ENCODE measurements around the gene DCAF6.

Gene DCAF6

DNA sequence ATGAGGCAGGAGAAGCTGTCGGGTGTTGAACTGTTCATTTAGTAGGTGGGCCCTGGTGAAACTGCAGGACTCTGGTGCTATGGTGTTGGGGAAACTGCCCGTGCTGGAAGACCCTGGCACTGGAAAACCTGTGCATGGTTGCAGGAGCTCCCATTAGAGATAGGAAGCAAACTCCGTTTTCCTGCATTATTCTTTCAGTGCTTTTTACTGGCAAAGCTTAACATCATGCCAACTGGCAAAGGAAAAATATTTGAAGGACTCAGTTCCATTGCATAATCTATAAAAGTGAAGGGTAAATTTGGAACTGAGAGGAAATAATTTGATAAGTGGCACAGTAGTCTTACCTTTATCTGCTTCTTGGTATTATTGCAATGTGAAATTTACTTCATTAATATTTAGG, 32.1 kb downstream of the DCAF6 start:
- DNase-seq, result no peak

DNA sequence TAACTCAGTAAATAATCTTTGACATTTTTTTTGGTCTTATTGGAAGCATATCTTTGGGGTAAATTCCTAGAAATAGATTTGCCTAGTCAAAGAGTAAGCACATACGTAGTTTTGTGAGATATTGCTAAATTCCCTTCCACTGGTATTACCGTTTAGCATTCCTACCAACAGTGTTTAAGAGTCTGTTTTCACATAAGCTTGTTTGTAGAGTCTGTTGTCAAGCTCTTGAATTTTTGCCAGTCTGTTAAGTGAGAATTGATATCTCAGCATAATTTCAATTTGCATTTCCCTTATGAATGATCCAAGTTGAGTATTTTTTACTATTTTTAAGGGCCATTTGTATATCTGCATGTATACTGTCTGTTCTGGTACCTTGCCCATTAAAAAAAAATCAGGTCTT, 37.3 kb downstream of the DCAF6 start:
- DNase-seq, result no peak

GRCh38 chr1:167974698-167975097, 38.2 kb downstream of the DCAF6 start:
- no peak for DNase-seq

GRCh38 chr1:167977245-167977644, 40.8 kb downstream of the DCAF6 start:
- no peak for DNase-seq

GRCh38 chr1:167981933-167982332, 45.5 kb downstream of the DCAF6 start:
- no peak for DNase-seq

GRCh38 chr1:167983797-167984420, 47.4 kb downstream of the DCAF6 start:
- no peak for DNase-seq

- DNase-seq, result no peak
Observed at GRCh38 chr1:167984886-167985489, 48.5 kb downstream of the DCAF6 start.

DNA sequence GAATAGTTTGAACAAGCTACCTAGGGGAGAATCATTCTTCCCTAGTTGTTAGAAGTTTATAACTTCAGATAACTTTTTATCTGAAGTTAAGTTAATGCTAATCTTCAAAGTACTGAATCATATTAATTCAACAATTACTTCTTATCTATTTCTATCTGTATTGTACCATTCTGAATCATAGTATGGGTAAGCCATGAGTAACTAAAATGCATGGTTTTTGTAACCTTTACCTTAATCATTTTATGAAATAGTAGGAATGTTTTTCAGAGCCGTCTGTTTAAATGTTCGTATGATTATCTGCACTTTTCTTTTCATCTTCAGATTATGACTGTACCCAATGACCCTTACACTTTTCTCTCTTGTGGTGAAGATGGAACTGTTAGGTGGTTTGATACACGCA, 50.7 kb downstream of the DCAF6 start:
- no peak for DNase-seq

- no peak for DNase-seq
Observed at GRCh38 chr1:167991546-167991945, 55.1 kb downstream of the DCAF6 start.

- DNase-seq, result no peak
Observed at GRCh38 chr1:167993720-167994119, 57.2 kb downstream of the DCAF6 start.

GRCh38 chr1:167994560-167994959, 58.1 kb downstream of the DCAF6 start:
- DNase-seq, result no peak

GRCh38 chr1:167995038-167995437, 58.6 kb downstream of the DCAF6 start:
- DNase-seq, result no peak

GRCh38 chr1:167996266-167996665, 59.8 kb downstream of the DCAF6 start:
- DNase-seq, result no peak

DNA sequence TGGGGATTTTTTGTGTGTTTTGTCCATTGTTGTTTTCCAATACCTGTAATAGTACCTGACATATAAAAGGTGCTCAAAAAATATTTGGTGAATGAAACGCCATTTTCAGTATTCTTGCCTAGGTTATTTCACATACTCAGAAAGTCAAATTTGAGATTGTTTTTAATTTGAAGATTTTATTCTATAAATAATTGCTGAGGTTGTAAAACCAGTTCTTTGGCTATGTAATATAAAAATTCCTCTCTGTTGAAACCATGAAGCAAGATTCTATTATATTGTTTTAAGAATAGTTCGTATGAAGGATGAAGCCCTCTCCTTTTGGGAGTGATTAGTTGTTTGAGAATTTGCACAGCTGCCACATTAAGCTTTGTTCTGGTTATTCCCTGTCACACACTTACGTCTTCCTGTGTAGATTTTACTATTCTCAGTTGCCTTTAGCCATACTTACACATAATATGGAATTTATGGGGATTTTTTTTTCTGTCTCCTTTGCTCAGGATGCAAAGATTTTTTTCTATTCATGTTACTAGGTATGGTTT, 60.6 kb downstream of the DCAF6 start:
- no peak for DNase-seq

- no peak for DNase-seq
Observed at GRCh38 chr1:167999877-168000276, 63.4 kb downstream of the DCAF6 start.

DNA sequence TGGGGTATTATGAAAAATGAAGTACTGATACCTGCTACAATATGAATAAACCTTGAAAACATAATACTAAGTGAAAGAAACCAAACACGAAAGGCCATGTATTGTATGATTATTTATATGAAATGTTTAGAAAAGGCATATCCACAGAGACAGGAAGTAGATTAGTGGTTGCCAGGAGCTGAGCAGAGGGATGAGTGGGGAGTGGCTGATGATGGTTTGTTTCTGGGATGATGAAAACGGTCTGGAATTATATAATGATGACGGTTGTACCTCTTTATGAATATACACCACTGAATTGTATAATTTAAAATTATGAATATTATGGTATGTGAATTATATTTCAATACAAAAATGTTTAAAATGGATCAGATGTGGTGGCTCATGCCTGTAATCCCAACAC, 64.2 kb downstream of the DCAF6 start:
- no peak for DNase-seq

DNA sequence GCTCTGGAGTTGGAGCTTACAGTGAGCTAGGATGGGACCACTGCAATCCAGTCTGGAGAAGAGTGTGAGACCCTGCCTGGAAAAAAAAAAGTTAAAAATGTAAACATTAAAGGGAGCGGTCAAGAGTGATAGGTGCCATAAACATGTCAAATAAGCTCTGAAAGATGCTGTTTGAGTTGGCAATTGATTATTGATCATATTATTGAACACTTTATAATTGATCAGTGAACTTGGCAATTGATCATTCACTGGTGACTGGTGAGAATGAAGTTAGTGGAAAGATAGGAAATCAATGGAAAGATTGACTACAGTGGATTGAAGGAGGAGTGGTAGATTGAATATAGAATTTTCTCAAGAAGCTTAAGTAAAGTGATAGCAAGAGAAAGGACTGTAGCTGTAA, 64.7 kb downstream of the DCAF6 start:
- DNase-seq, result no peak

DNA sequence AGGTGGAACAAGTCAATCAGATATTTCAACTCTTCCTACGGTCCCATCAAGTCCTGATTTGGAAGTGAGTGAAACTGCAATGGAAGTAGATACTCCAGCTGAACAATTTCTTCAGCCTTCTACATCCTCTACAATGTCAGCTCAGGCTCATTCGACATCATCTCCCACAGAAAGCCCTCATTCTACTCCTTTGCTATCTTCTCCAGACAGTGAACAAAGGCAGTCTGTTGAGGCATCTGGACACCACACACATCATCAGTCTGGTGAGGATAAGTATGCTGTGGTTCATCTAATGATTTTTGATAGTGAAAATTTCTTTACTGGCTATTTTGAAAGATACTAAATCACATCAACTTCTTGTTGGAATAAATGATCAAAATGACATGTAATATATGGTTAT, 68.0 kb downstream of the DCAF6 start:
- DNase-seq, result no peak

GRCh38 chr1:168005529-168005928, 69.0 kb downstream of the DCAF6 start:
- no peak for DNase-seq

GRCh38 chr1:168007691-168008090, 71.2 kb downstream of the DCAF6 start:
- no peak for DNase-seq

- no peak for DNase-seq
Observed at GRCh38 chr1:168008595-168008994, 72.1 kb downstream of the DCAF6 start.

GRCh38 chr1:168009322-168009721, 72.8 kb downstream of the DCAF6 start:
- no peak for DNase-seq

- DNase-seq, result no peak
Observed at GRCh38 chr1:168019407-168019806, 82.9 kb downstream of the DCAF6 start.

DNA sequence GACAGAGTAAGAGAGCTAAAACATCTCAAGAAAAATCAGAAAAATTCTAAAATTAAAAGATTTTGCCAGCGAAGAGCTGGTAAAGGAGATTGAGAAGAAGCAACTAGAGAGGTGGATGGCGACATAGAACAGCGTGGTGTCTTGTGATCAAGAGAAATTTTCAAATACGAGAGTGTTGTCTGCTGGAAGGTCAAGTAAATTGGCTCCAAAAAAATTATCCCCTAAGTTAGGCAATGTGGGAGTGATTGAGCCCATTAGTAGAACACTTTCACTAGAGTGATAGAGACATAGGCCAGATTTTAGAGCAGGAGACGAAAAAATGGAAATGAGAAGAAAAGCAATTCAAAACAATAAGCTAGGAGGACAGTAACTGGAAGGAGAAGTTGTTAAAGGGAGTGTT, 94.7 kb downstream of the DCAF6 start:
- no peak for DNase-seq

DNA sequence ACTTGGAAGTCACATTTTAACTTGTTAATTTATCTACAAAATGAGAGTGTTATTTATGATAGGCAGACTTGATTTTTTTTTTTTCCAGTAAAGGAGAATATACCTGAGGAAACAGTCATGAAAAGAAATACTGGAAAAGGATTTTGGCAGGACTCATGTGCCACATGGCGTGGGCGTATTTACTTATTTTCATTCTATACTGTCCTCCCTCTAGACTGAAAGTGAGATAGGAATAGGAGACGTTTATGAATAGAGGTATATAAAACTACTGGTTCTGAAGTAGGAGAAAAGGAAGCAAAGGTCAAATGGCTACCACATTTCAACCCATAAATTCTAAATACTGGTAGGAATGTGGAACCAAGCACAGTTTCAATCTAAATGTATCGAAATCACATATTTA, 95.1 kb downstream of the DCAF6 start:
- no peak for DNase-seq

Data from retina (tissue), 1 donor.